Loucy (cell line): ENCODE measurements around the gene RAC3.
A peak's percentile ranks its signal among the peaks of the same experiment; 100 is the strongest.
"Not testable (repeated sequence)": the region's sequence is repeated elsewhere in the genome, so short reads cannot be mapped to it uniquely, and the experiment has no call there.

Source experiments
- H2AFZ ChIP-seq: fragments of 200-600 bp; sonication (generic); 2 replicates; pipeline ENCODE4 v1.6.0; 2016; ENCODE audit warnings: antibody characterized with exemption, mild to moderate bottlenecking, low read length, moderate library complexity
- H3F3A ChIP-seq: fragments of 200-600 bp; 2 replicates; pipeline ENCODE4 v1.6.0; 2016; ENCODE audit warnings: antibody characterized with exemption, low read depth, mild to moderate bottlenecking
- H3K27me3 ChIP-seq: fragments of 200-600 bp; sonication (generic); 2 replicates; pipeline ENCODE4 v1.6.1; 2014; ENCODE audit warnings: low read length, mild to moderate bottlenecking; ENCODE audit not compliant: insufficient read depth, poor library complexity, severe bottlenecking
- H3K36me3 ChIP-seq: fragments of 200-600 bp; sonication (generic); 2 replicates; pipeline ENCODE4 v1.6.1; 2016; ENCODE audit warnings: low read length; ENCODE audit not compliant: insufficient read depth
- H3K4me1 ChIP-seq: fragments of 200-600 bp; sonication (generic); 2 replicates; pipeline ENCODE4 v1.5.1; 2014; ENCODE audit warnings: low read length, mild to moderate bottlenecking; ENCODE audit not compliant: insufficient read depth, poor library complexity, severe bottlenecking
- H3K4me2 ChIP-seq: fragments of 200-600 bp; sonication (generic); 2 replicates; pipeline ENCODE4 v1.6.0; 2014; ENCODE audit warnings: antibody characterized with exemption, low read length, low read depth, mild to moderate bottlenecking; ENCODE audit not compliant: poor library complexity, severe bottlenecking
- H3K4me3 ChIP-seq: fragments of 200-600 bp; sonication (generic); 2 replicates; pipeline ENCODE4 v1.5.1; 2014; ENCODE audit warnings: low read length, mild to moderate bottlenecking, mixed read lengths; ENCODE audit not compliant: poor library complexity, severe bottlenecking
- H3K79me2 ChIP-seq: fragments of 200-600 bp; sonication (generic); 2 replicates; pipeline ENCODE4 v1.6.1; 2014; ENCODE audit warnings: low read length; ENCODE audit not compliant: insufficient read depth
- H3K9ac ChIP-seq: fragments of 200-600 bp; sonication (generic); 2 replicates; pipeline ENCODE4 v1.6.0; 2014; ENCODE audit warnings: mild to moderate bottlenecking, low read depth, low read length, moderate library complexity; ENCODE audit not compliant: poor library complexity, severe bottlenecking
- H3K9me2 ChIP-seq: fragments of 200-600 bp; sonication (generic); replicated peaks from 2 replicates; pipeline ENCODE4 v1.6.1; 2016; ENCODE audit warnings: low read depth, low read length, mixed read lengths
- H3K9me3 ChIP-seq: fragments of 200-600 bp; sonication (generic); 2 replicates; pipeline ENCODE4 v1.6.1; 2014; ENCODE audit warnings: mild to moderate bottlenecking, antibody characterized with exemption, low read length, low read depth; ENCODE audit not compliant: insufficient read depth
- H4K20me1 ChIP-seq: fragments of 200-600 bp; sonication (generic); 2 replicates; pipeline ENCODE4 v1.6.0; 2014; ENCODE audit warnings: antibody characterized with exemption, low read length, mild to moderate bottlenecking; ENCODE audit not compliant: insufficient read depth, poor library complexity, severe bottlenecking
- CTCF ChIP-seq: fragments of 200-600 bp; sonication (generic); conservative IDR thresholded peaks from 2 replicates; pipeline ENCODE4 v1.5.1; 2014; ENCODE audit warnings: mild to moderate bottlenecking, antibody characterized with exemption, low read length
- EZH2phosphoT487 ChIP-seq: fragments of 200-600 bp; IDR thresholded peaks from 2 replicates; pipeline ENCODE4 v1.6.1; 2018; ENCODE audit warnings: antibody characterized with exemption, mild to moderate bottlenecking, moderate library complexity, borderline replicate concordance

RAC3 gene

GRCh38 chr17:82037092-82037888, 5.8 kb downstream of the RAC3 start, which contains the start of gene DCXR:
Gene DCXR (minus strand): TSS chr17:82037697. CDS start chr17:82037682, 15 bp downstream.
- TF ChIP-seq CTCF, result peak; percentile 67
- no peak for TF ChIP-seq EZH2phosphoT487
- peaks cover 8% of the 10 kb centered on the region for H3K4me1 ChIP-seq
- no peaks in the 10 kb centered on the region for H3K9me2 ChIP-seq

GRCh38 chr17:82037889-82038195, 6.4 kb downstream of the RAC3 start:
- Histone ChIP-seq H2AFZ (peak overlapping the region; percentile 79), H3K4me1 (peaks cover 8% of the 10 kb centered on the region), H3F3A (no peaks in the 10 kb centered on the region), H3K36me3 (no peaks in the 10 kb centered on the region), H3K4me3 (peak overlapping the region; percentile 90), H3K9ac (peak overlapping the region; percentile 89), H3K9me3 (no peaks in the 10 kb centered on the region), H3K79me2 (peaks cover 7% of the 10 kb centered on the region; the same call in 1 of the 2 replicates), H3K4me2 (peak overlapping the region; percentile 94), H4K20me1 (peaks cover 7% of the 10 kb centered on the region), H3K27me3 (no peaks in the 10 kb centered on the region), H3K9me2 (no peaks in the 10 kb centered on the region)
- TF ChIP-seq EZH2phosphoT487, result no peak
- no peak for TF ChIP-seq CTCF

More at GRCh38 chr17:82037092-82037888, 5.8 kb downstream of the RAC3 start, which contains the start of gene DCXR:
- no peaks in the 10 kb centered on the region for H3K36me3 ChIP-seq
- H3K9me3 ChIP-seq, result no peaks in the 10 kb centered on the region
- no peaks in the 10 kb centered on the region for H3F3A ChIP-seq
- H3K79me2 ChIP-seq, result peaks cover 7% of the 10 kb centered on the region; the same call in 1 of the 2 replicates
- H3K27me3 ChIP-seq, result no peaks in the 10 kb centered on the region
- H4K20me1 ChIP-seq, result peaks cover 7% of the 10 kb centered on the region
- peak within 1 kb of the TSS; percentile 94 for H3K4me2 ChIP-seq
- H2AFZ ChIP-seq, result peak within 1 kb of the TSS; percentile 79
- H3K4me3 ChIP-seq, result peak within 1 kb of the TSS; percentile 90
- H3K9ac ChIP-seq, result peak within 1 kb of the TSS; percentile 89

GRCh38 chr17:82038796-82039409, 7.4 kb downstream of the RAC3 start:
- not testable (repeated sequence) for H3K4me1 ChIP-seq, H3K9ac ChIP-seq, H3K4me3 ChIP-seq, H3K9me2 ChIP-seq, H3F3A ChIP-seq, H3K79me2 ChIP-seq, H2AFZ ChIP-seq, H3K36me3 ChIP-seq, H4K20me1 ChIP-seq, H3K4me2 ChIP-seq, H3K27me3 ChIP-seq, H3K9me3 ChIP-seq
